Measurements from ENCODE around the gene RNF144A. TPM values are rescaled to one million over a fixed set of nuclear protein-coding genes. Genes with fewer than 3 reads are reported as not detected.

RNF144A gene
- total and polyA plus RNA-seq, 2 experiments from 2014 or later, result 2.8 to 14.7 TPM

DNA sequence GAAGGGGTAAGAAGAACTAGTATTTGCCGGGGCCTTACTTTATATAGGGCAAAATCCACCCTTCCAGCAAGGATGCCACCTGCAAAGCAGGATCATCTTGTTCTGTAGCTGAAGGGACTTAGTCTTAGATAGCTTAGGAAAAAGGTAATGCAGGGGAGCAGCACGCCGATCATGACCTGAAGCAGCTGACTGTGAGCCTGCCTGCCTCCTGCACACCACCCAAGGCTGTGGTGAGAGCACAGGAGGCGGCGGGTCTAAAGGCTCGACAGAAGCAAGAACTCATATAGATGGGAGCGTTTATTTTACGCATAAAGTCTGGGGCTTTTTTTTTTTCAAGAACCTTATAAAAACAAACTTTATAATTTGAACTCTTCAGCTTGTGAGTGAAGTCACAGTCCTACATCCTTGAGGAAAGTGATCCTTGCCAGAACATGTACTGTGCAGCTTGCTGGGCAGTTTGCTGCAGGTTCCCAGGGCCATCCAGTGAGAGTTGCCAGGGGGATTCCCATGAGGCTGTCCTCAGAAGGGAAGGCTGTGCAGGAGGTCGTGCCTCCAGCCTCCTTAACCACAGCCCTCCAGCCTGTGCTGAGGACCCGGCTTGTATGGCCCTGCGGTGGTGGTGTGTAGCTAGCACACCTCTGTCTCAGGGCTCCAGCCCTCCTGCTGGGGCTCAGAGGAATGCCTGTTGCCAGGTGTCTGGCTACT, 92.1 kb downstream of the RNF144A start:
- H3K27me3 ChIP-seq (ENCODE audit: insufficient read depth), result no peaks in the 10 kb centered on the region
- H3K79me2 ChIP-seq (replicated peaks; ENCODE audit: insufficient read depth), result no peaks in the 10 kb centered on the region
- Mint-ChIP-seq H3K9me3 (no peaks in the 10 kb centered on the region), H3K27ac (no peak overlapping the region), H3K4me1 (peaks cover 4% of the 10 kb centered on the region), H3K27me3 (ENCODE audit: insufficient read depth, low read depth, poor library complexity) (peaks cover 4% of the 10 kb centered on the region), H3K4me3 (no peak overlapping the region), H3K36me3 (ENCODE audit: low read depth) (no peaks in the 10 kb centered on the region)
- H3K4me3 ChIP-seq, result no peak overlapping the region
- no peaks in the 10 kb centered on the region for H4K20me1 ChIP-seq (replicated peaks; ENCODE audit: insufficient read depth)
- no peaks in the 10 kb centered on the region for H3F3A ChIP-seq (replicated peaks; ENCODE audit: low read depth)
- peak; percentile 34; the same call in 2 of the 3 replicates for ATAC-seq
- no peak overlapping the region for H2AFZ ChIP-seq
- H3K4me2 ChIP-seq, result no peak overlapping the region
- no peaks in the 10 kb centered on the region for H3K9me2 ChIP-seq (ENCODE audit: insufficient read depth)
- H3K36me3 ChIP-seq (ENCODE audit: insufficient read depth), result no peaks in the 10 kb centered on the region
- TF ChIP-seq, protein P1, sequence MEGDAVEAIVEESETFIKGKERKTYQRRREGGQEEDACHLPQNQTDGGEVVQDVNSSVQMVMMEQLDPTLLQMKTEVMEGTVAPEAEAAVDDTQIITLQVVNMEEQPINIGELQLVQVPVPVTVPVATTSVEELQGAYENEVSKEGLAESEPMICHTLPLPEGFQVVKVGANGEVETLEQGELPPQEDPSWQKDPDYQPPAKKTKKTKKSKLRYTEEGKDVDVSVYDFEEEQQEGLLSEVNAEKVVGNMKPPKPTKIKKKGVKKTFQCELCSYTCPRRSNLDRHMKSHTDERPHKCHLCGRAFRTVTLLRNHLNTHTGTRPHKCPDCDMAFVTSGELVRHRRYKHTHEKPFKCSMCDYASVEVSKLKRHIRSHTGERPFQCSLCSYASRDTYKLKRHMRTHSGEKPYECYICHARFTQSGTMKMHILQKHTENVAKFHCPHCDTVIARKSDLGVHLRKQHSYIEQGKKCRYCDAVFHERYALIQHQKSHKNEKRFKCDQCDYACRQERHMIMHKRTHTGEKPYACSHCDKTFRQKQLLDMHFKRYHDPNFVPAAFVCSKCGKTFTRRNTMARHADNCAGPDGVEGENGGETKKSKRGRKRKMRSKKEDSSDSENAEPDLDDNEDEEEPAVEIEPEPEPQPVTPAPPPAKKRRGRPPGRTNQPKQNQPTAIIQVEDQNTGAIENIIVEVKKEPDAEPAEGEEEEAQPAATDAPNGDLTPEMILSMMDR (conservative IDR thresholded peaks at IDR 0.05; ENCODE audit: low read depth in 2 of 2), result no peak
- TF ChIP-seq EZH2 (IDR thresholded peaks at IDR 0.05; ENCODE audit: low read depth, unreplicated experiment), result no peak
- TF ChIP-seq CREB1 (CRISPR knock-in tag; IDR thresholded peaks at IDR 0.05; ENCODE audit: low read depth), result no peak
- TF ChIP-seq ZNF331 (CRISPR knock-in tag; IDR thresholded peaks at IDR 0.05; ENCODE audit: low read depth), result no peak
- no peak for TF ChIP-seq ZNF114 (CRISPR knock-in tag; IDR thresholded peaks at IDR 0.05)
- TF ChIP-seq, protein P2, sequence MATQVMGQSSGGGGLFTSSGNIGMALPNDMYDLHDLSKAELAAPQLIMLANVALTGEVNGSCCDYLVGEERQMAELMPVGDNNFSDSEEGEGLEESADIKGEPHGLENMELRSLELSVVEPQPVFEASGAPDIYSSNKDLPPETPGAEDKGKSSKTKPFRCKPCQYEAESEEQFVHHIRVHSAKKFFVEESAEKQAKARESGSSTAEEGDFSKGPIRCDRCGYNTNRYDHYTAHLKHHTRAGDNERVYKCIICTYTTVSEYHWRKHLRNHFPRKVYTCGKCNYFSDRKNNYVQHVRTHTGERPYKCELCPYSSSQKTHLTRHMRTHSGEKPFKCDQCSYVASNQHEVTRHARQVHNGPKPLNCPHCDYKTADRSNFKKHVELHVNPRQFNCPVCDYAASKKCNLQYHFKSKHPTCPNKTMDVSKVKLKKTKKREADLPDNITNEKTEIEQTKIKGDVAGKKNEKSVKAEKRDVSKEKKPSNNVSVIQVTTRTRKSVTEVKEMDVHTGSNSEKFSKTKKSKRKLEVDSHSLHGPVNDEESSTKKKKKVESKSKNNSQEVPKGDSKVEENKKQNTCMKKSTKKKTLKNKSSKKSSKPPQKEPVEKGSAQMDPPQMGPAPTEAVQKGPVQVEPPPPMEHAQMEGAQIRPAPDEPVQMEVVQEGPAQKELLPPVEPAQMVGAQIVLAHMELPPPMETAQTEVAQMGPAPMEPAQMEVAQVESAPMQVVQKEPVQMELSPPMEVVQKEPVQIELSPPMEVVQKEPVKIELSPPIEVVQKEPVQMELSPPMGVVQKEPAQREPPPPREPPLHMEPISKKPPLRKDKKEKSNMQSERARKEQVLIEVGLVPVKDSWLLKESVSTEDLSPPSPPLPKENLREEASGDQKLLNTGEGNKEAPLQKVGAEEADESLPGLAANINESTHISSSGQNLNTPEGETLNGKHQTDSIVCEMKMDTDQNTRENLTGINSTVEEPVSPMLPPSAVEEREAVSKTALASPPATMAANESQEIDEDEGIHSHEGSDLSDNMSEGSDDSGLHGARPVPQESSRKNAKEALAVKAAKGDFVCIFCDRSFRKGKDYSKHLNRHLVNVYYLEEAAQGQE (IDR thresholded peaks at IDR 0.05; ENCODE audit: unreplicated experiment), result no peak
- TF ChIP-seq, protein P3, sequence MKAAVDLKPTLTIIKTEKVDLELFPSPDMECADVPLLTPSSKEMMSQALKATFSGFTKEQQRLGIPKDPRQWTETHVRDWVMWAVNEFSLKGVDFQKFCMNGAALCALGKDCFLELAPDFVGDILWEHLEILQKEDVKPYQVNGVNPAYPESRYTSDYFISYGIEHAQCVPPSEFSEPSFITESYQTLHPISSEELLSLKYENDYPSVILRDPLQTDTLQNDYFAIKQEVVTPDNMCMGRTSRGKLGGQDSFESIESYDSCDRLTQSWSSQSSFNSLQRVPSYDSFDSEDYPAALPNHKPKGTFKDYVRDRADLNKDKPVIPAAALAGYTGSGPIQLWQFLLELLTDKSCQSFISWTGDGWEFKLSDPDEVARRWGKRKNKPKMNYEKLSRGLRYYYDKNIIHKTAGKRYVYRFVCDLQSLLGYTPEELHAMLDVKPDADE (IDR thresholded peaks at IDR 0.05), result no peak
- no peak for TF ChIP-seq JUNB (IDR thresholded peaks at IDR 0.05; ENCODE audit: unreplicated experiment)
- TF ChIP-seq STAT1 (IDR thresholded peaks at IDR 0.05; ENCODE audit: unreplicated experiment), result no peak
- no peak for TF ChIP-seq EZH2phosphoT487 (IDR thresholded peaks at IDR 0.05; ENCODE audit: unreplicated experiment)
- TF ChIP-seq POLR2AphosphoS5 (IDR thresholded peaks at IDR 0.05; ENCODE audit: low read depth), result no peak
- TF ChIP-seq NANOG (IDR thresholded peaks at IDR 0.05; ENCODE audit: borderline replicate concordance), result no peak
- TF ChIP-seq, protein P4, sequence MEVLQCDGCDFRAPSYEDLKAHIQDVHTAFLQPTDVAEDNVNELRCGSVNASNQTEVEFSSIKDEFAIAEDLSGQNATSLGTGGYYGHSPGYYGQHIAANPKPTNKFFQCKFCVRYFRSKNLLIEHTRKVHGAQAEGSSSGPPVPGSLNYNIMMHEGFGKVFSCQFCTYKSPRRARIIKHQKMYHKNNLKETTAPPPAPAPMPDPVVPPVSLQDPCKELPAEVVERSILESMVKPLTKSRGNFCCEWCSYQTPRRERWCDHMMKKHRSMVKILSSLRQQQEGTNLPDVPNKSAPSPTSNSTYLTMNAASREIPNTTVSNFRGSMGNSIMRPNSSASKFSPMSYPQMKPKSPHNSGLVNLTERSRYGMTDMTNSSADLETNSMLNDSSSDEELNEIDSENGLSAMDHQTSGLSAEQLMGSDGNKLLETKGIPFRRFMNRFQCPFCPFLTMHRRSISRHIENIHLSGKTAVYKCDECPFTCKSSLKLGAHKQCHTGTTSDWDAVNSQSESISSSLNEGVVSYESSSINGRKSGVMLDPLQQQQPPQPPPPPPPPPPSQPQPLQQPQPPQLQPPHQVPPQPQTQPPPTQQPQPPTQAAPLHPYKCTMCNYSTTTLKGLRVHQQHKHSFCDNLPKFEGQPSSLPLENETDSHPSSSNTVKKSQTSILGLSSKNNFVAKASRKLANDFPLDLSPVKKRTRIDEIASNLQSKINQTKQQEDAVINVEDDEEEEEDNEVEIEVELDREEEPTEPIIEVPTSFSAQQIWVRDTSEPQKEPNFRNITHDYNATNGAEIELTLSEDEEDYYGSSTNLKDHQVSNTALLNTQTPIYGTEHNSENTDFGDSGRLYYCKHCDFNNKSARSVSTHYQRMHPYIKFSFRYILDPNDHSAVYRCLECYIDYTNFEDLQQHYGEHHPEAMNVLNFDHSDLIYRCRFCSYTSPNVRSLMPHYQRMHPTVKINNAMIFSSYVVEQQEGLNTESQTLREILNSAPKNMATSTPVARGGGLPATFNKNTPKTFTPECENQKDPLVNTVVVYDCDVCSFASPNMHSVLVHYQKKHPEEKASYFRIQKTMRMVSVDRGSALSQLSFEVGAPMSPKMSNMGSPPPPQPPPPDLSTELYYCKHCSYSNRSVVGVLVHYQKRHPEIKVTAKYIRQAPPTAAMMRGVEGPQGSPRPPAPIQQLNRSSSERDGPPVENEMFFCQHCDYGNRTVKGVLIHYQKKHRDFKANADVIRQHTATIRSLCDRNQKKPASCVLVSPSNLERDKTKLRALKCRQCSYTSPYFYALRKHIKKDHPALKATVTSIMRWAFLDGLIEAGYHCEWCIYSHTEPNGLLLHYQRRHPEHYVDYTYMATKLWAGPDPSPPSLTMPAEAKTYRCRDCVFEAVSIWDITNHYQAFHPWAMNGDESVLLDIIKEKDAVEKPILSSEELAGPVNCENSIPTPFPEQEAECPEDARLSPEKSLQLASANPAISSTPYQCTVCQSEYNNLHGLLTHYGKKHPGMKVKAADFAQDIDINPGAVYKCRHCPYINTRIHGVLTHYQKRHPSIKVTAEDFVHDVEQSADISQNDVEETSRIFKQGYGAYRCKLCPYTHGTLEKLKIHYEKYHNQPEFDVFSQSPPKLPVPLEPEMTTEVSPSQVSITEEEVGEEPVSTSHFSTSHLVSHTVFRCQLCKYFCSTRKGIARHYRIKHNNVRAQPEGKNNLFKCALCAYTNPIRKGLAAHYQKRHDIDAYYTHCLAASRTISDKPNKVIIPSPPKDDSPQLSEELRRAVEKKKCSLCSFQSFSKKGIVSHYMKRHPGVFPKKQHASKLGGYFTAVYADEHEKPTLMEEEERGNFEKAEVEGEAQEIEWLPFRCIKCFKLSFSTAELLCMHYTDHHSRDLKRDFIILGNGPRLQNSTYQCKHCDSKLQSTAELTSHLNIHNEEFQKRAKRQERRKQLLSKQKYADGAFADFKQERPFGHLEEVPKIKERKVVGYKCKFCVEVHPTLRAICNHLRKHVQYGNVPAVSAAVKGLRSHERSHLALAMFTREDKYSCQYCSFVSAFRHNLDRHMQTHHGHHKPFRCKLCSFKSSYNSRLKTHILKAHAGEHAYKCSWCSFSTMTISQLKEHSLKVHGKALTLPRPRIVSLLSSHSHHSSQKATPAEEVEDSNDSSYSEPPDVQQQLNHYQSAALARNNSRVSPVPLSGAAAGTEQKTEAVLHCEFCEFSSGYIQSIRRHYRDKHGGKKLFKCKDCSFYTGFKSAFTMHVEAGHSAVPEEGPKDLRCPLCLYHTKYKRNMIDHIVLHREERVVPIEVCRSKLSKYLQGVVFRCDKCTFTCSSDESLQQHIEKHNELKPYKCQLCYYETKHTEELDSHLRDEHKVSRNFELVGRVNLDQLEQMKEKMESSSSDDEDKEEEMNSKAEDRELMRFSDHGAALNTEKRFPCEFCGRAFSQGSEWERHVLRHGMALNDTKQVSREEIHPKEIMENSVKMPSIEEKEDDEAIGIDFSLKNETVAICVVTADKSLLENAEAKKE (CRISPR knock-in tag; IDR thresholded peaks at IDR 0.05), result no peak
- H3K4me1 ChIP-seq (ENCODE audit: insufficient read depth), result 0 out of 2 replicates have a peak, but pooled peaks cover 6% of the 10 kb centered on the region
- H3K27ac ChIP-seq (ENCODE audit: low read depth), result no peak overlapping the region
- peak; percentile 17 for DNase-seq (ENCODE audit: low spot score)
